Liver (tissue), 9 donors: ENCODE results near the gene PLEKHA7. TPM values are rescaled to one million over a fixed set of nuclear protein-coding genes. Genes with fewer than 3 reads are reported as not detected.

Experiments
- DNase-seq: peaks from one replicate; pipeline ENCODE4 v3.0.0-alpha.2; 2017; ENCODE audit warnings: low spot score
- H3K27ac ChIP-seq, 2 donors: one replicate each; pipeline ENCODE4 v1.7.0; 2013; ENCODE audit warnings: inconsistent platforms in 2 of 2, low read length in 2 of 2, control low read depth in 1 of 2, low read depth in 1 of 2, mild to moderate bottlenecking in 1 of 2
- H3K27me3 ChIP-seq, 4 donors: one replicate each; pipeline versions ENCODE4 v1.6.1 to v1.7.0; 2013; ENCODE audit warnings: low read length in 3 of 4, inconsistent platforms in 1 of 4, mild to moderate bottlenecking in 1 of 4, moderate library complexity in 1 of 4; ENCODE audit not compliant: control insufficient read depth in 4 of 4, insufficient read depth in 4 of 4
- H3K36me3 ChIP-seq, 4 donors: one replicate each; pipeline versions ENCODE4 v1.6.1 to v1.7.0; 2013; ENCODE audit warnings: low read length in 3 of 4, mild to moderate bottlenecking in 3 of 4, low read depth in 1 of 4, moderate library complexity in 1 of 4; ENCODE audit not compliant: control insufficient read depth in 4 of 4, insufficient read depth in 3 of 4
- H3K4me1 ChIP-seq, 4 donors: one replicate each; pipeline versions ENCODE4 v1.6.1 to v1.7.0; 2013; ENCODE audit warnings: low read length in 3 of 4, mild to moderate bottlenecking in 3 of 4, moderate library complexity in 1 of 4; ENCODE audit not compliant: control insufficient read depth in 4 of 4, insufficient read depth in 4 of 4
- H3K4me3 ChIP-seq, 3 donors: one replicate each; pipeline versions ENCODE4 v1.6.1 to v1.7.0; 2013; ENCODE audit warnings: low read length in 3 of 3, control low read depth in 1 of 3, low read depth in 1 of 3, mild to moderate bottlenecking in 1 of 3
- H3K9ac ChIP-seq, 2 donors: one replicate each; pipeline ENCODE4 v1.7.0; 2013; ENCODE audit warnings: low read length in 2 of 2, mild to moderate bottlenecking in 2 of 2, moderate library complexity in 2 of 2, control low read depth in 1 of 2, low read depth in 1 of 2
- H3K9me3 ChIP-seq, 4 donors: one replicate each; pipeline versions ENCODE4 v1.6.1 to v1.7.0; 2013; ENCODE audit warnings: low read length in 3 of 4; ENCODE audit not compliant: control insufficient read depth in 4 of 4
- ATF3 ChIP-seq: IDR thresholded peaks from 2 replicates; pipeline ENCODE4 v1.6.1; 2016; ENCODE audit warnings: antibody characterized with exemption
- CTCF ChIP-seq: fragments of 150-350 bp; IDR thresholded peaks from 2 replicates; pipeline ENCODE4 v1.5.1; 2017; ENCODE audit warnings: improper control_type of control experiment, low read depth, low read length; ENCODE audit not compliant: missing input control
- EGR1 ChIP-seq, 2 donors: IDR thresholded peaks; 2 replicates each; pipeline ENCODE4 v1.6.1; 2016 to 2018; ENCODE audit warnings: antibody characterized with exemption in 2 of 2, low read depth in 2 of 2
- FOXA1 ChIP-seq: IDR thresholded peaks from 2 replicates; pipeline ENCODE4 v1.6.1; 2016; ENCODE audit warnings: antibody characterized with exemption
- FOXA2 ChIP-seq: IDR thresholded peaks from 2 replicates; pipeline ENCODE4 v1.6.1; 2016; ENCODE audit warnings: antibody characterized with exemption
- GABPA ChIP-seq, 2 donors: IDR thresholded peaks in 1 of 2; conservative IDR thresholded peaks in 1 of 2; 2 replicates each; pipeline ENCODE4 v1.6.1; 2016; ENCODE audit warnings: antibody characterized with exemption in 2 of 2, mild to moderate bottlenecking in 1 of 2, moderate library complexity in 1 of 2
- HNF4A ChIP-seq, 2 donors: conservative IDR thresholded peaks; 2 replicates each; pipeline ENCODE4 v1.6.1; 2016; ENCODE audit warnings: antibody characterized with exemption in 2 of 2, mild to moderate bottlenecking in 2 of 2
- HNF4G ChIP-seq: IDR thresholded peaks from 2 replicates; pipeline ENCODE4 v1.6.1; 2016; ENCODE audit warnings: antibody characterized with exemption
- JUND ChIP-seq, 2 donors: IDR thresholded peaks; 2 replicates each; pipeline ENCODE4 v1.6.1; 2016; ENCODE audit warnings: antibody characterized with exemption in 2 of 2
- MAX ChIP-seq: IDR thresholded peaks from 2 replicates; pipeline ENCODE4 v1.6.1; 2016; ENCODE audit warnings: antibody characterized with exemption
- NR2F2 ChIP-seq: IDR thresholded peaks from 2 replicates; pipeline ENCODE4 v1.6.1; 2016; ENCODE audit warnings: antibody characterized with exemption
- RAD21 ChIP-seq, 2 donors: IDR thresholded peaks; 2 replicates each; pipeline ENCODE4 v1.6.1; 2016; ENCODE audit warnings: antibody characterized with exemption in 2 of 2, mild to moderate bottlenecking in 2 of 2
- REST ChIP-seq: IDR thresholded peaks from 2 replicates; pipeline ENCODE4 v1.6.1; 2016; ENCODE audit warnings: antibody characterized with exemption, mild to moderate bottlenecking
- RXRA ChIP-seq, 2 donors: IDR thresholded peaks; 2 replicates each; pipeline ENCODE4 v1.6.1; 2017 to 2018; ENCODE audit warnings: antibody characterized with exemption in 2 of 2, mild to moderate bottlenecking in 1 of 2
- TAF1 ChIP-seq: conservative IDR thresholded peaks from 2 replicates; pipeline ENCODE4 v1.6.1; 2016; ENCODE audit warnings: antibody characterized with exemption, mild to moderate bottlenecking
- YY1 ChIP-seq: IDR thresholded peaks from 2 replicates; pipeline ENCODE4 v1.6.1; 2016; ENCODE audit warnings: antibody characterized with exemption, mild to moderate bottlenecking
- ZBTB33 ChIP-seq: IDR thresholded peaks from 2 replicates; pipeline ENCODE4 v1.6.1; 2016; ENCODE audit warnings: antibody characterized with exemption
- WGBS: extraction: QIAGEN DNeasy Blood & Tissue Kit; methylation state at CpG from one replicate; pipeline ENCODE4 v1.1.7; 2013; 5-methylcytosine and 5-hydroxymethylcytosine counted together
- polyA plus RNA-seq, 2 donors: library from polyadenylated mRNA; stranded (reverse) in 1 of 2; unstranded in 1 of 2; fragments of 200-250 nt in 1 of 2; fragments of >200 nt in 1 of 2; fragmentation: Nextera tagmentation in 1 of 2; extraction: Ambion mirVana in 1 of 2; gene quantifications; one replicate each; pipeline versions ENCODE4 v1.2.1 to v1.2.3, GENCODE V29; 2013 to 2015
- total RNA-seq, 2 donors: library from RNA; depleted of rRNA; stranded (reverse); fragments of >200 nt; gene quantifications; one replicate each; pipeline ENCODE4 v1.2.3, GENCODE V29; 2014
- donor health status: healthy.
- donor health status: healthy.
- donor health status: healthy.
- donor health status: healthy.
- donor health status: healthy.

The PLEKHA7 gene
- total and polyA plus RNA-seq, 4 donors: 6.1 to 28.8 (median 8.5) TPM

GRCh38 chr11:16968196-16968595 is 46.0 kb downstream of the PLEKHA7 start:
- no peaks in the 10 kb centered on the region for H3K27me3 ChIP-seq
- TF ChIP-seq TAF1 (no peak), REST (no peak), JUND (IDR thresholded peaks at IDR 0.05) (no peak), CTCF (no peak), HNF4G (no peak), YY1 (no peak), ATF3 (no peak), FOXA1 (no peak), EGR1 (IDR thresholded peaks at IDR 0.05; ENCODE audit: low read depth in 2 of 2) (no peak), NR2F2 (no peak), GABPA (IDR thresholded peaks at IDR 0.05 in 1 of 2, conservative IDR thresholded peaks at IDR 0.05 in 1 of 2) (no peak), FOXA2 (no peak), HNF4A (conservative IDR thresholded peaks at IDR 0.05) (no peak), RXRA (IDR thresholded peaks at IDR 0.05) (no peak), ZBTB33 (no peak), RAD21 (IDR thresholded peaks at IDR 0.05) (no peak), MAX (no peak)
- H3K9ac ChIP-seq: no peak overlapping the region
- H3K36me3 ChIP-seq: no peaks in the 10 kb centered on the region
- no peaks in the 10 kb centered on the region for H3K9me3 ChIP-seq
- no peak overlapping the region for H3K4me3 ChIP-seq
- WGBS: 87% methylated on average over 2 of the region's 2 CpGs
- peaks cover 11 to 19% (median 14%) of the 10 kb centered on the region in 4 donors for H3K4me1 ChIP-seq
- H3K27ac ChIP-seq: no peak overlapping the region
- DNase-seq: no peak
